ENCODE results near the gene HBA1. TPM values are rescaled to one million over a fixed set of nuclear protein-coding genes. Genes with fewer than 3 reads are reported as not detected.

HBA1 gene
- total RNA-seq, 2 donors from 2014 or later = 7.4 to 50.3 TPM

DNA sequence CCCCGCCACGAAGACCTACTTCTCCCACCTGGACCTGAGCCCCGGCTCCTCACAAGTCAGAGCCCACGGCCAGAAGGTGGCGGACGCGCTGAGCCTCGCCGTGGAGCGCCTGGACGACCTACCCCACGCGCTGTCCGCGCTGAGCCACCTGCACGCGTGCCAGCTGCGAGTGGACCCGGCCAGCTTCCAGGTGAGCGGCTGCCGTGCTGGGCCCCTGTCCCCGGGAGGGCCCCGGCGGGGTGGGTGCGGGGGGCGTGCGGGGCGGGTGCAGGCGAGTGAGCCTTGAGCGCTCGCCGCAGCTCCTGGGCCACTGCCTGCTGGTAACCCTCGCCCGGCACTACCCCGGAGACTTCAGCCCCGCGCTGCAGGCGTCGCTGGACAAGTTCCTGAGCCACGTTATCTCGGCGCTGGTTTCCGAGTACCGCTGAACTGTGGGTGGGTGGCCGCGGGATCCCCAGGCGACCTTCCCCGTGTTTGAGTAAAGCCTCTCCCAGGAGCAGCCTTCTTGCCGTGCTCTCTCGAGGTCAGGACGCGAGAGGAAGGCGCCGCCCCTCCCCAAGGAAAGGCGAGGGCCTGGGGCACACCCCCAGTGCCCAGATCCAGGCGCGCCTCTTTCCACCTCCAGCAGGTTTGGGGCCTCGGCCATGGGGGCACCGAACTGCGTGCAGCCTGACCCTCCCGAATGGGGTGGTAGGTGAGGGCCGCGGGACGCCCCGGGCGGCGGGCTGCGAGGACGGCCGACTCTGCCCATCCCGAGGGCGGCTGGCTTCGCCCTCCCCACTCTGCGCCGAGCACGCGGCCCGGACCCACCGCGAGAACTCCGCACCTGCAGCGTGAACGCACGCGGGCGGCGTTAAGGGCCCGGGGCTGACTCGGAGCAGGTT, 4.4 kb downstream of the HBA1 start:
- H3K4me3 ChIP-seq = peak overlapping the region; percentile 20
- no peaks in the 10 kb centered on the region for H3K36me3 ChIP-seq
- H3K27me3 ChIP-seq = peaks cover 45% of the 10 kb centered on the region
- H3K4me1 ChIP-seq = peaks cover 11% of the 10 kb centered on the region
- intact Hi-C loops (cut with DNase I) = loop anchor here (5.0 kb wide), 1 partner anchor 74 kb away; no protein-coding TSS in a partner anchor
- TF ChIP-seq, protein P1, sequence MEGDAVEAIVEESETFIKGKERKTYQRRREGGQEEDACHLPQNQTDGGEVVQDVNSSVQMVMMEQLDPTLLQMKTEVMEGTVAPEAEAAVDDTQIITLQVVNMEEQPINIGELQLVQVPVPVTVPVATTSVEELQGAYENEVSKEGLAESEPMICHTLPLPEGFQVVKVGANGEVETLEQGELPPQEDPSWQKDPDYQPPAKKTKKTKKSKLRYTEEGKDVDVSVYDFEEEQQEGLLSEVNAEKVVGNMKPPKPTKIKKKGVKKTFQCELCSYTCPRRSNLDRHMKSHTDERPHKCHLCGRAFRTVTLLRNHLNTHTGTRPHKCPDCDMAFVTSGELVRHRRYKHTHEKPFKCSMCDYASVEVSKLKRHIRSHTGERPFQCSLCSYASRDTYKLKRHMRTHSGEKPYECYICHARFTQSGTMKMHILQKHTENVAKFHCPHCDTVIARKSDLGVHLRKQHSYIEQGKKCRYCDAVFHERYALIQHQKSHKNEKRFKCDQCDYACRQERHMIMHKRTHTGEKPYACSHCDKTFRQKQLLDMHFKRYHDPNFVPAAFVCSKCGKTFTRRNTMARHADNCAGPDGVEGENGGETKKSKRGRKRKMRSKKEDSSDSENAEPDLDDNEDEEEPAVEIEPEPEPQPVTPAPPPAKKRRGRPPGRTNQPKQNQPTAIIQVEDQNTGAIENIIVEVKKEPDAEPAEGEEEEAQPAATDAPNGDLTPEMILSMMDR (IDR thresholded peaks at IDR 0.05) = no peak
- peak overlapping the region in 1 of 2 donors; percentile 30 for H3K9ac ChIP-seq (ENCODE audit: low read depth in 2 of 2, low read length in 2 of 2)
- H3K9me3 ChIP-seq = no peaks in the 10 kb centered on the region
- no peak for DNase-seq
- H3K27ac ChIP-seq = no peak overlapping the region

- no peak overlapping the region for H3K27ac ChIP-seq
- TF ChIP-seq, protein P1 (IDR thresholded peaks at IDR 0.05) = peak; percentile 98
- peak; percentile 79 for DNase-seq
- peak overlapping the region in 1 of 2 donors; percentile 12 for H3K9ac ChIP-seq (ENCODE audit: low read depth in 2 of 2, low read length in 2 of 2)
- H3K27me3 ChIP-seq = peaks cover 45% of the 10 kb centered on the region
- peaks cover 11% of the 10 kb centered on the region for H3K4me1 ChIP-seq
- no peaks in the 10 kb centered on the region for H3K36me3 ChIP-seq
- intact Hi-C loops (cut with DNase I) = loop anchor here (5.0 kb wide), 1 partner anchor 74 kb away; no protein-coding TSS in a partner anchor
- H3K9me3 ChIP-seq = no peaks in the 10 kb centered on the region
- no peak overlapping the region for H3K4me3 ChIP-seq
Measured at GRCh38 chr16:181565-182021, 5.1 kb downstream of the HBA1 start.

DNA sequence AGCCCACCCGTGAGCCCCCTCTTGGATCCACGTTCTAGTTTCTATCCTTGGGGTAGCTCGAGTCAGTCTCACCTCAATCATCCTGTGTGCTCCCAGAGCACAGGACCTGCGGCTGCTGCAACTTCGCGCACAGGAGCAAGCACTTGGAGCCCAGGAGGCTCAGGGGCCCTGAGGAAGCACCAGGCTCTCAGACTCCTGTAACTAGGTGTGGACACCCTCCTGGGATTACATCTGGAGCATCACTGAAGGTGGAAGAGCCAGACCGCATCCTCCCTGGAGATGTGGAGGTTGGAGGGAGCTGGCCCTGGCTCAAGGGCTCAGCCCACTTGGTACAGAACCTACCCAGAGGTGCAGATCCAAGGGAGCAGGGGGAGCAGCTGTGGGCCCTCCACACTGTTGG, 6.5 kb downstream of the HBA1 start:
- TF ChIP-seq, protein P1 (IDR thresholded peaks at IDR 0.05) = no peak
- no peak for DNase-seq
- Histone ChIP-seq H3K4me3 (no peak overlapping the region), H3K4me1 (peaks cover 11% of the 10 kb centered on the region), H3K9me3 (no peaks in the 10 kb centered on the region), H3K36me3 (no peaks in the 10 kb centered on the region), H3K9ac (ENCODE audit: low read depth in 2 of 2, low read length in 2 of 2) (no peak overlapping the region), H3K27me3 (peaks cover 34% of the 10 kb centered on the region), H3K27ac (no peak overlapping the region)
- intact Hi-C loops (cut with DNase I) = loop anchor here (5.0 kb wide), 1 partner anchor 76 kb away; no protein-coding TSS in a partner anchor

GRCh38 chr16:185213-185612, 8.7 kb downstream of the HBA1 start:
- peaks cover 11% of the 10 kb centered on the region for H3K4me1 ChIP-seq
- DNase-seq = no peak
- H3K9me3 ChIP-seq = no peaks in the 10 kb centered on the region
- no peak overlapping the region for H3K27ac ChIP-seq
- TF ChIP-seq, protein P1 (IDR thresholded peaks at IDR 0.05) = no peak
- intact Hi-C loops (cut with DNase I) = no loop called here
- H3K27me3 ChIP-seq = peaks cover 12% of the 10 kb centered on the region
- no peak overlapping the region for H3K9ac ChIP-seq (ENCODE audit: low read depth in 2 of 2, low read length in 2 of 2)
- no peak overlapping the region for H3K4me3 ChIP-seq
- peaks cover 12% of the 10 kb centered on the region for H3K36me3 ChIP-seq

GRCh38 chr16:185691-186090, 9.2 kb downstream of the HBA1 start:
- Histone ChIP-seq H3K27ac (no peak overlapping the region), H3K4me3 (no peak overlapping the region), H3K9me3 (no peaks in the 10 kb centered on the region), H3K27me3 (peaks cover 7% of the 10 kb centered on the region), H3K36me3 (peaks cover 13% of the 10 kb centered on the region), H3K9ac (ENCODE audit: low read depth in 2 of 2, low read length in 2 of 2) (no peak overlapping the region), H3K4me1 (peaks cover 8% of the 10 kb centered on the region)
- intact Hi-C loops (cut with DNase I) = no loop called here
- TF ChIP-seq, protein P1 (IDR thresholded peaks at IDR 0.05) = no peak
- no peak for DNase-seq

Measured in colonic mucosa (tissue), 4 donors.